Measurements from ENCODE around the gene PRKAG2. TPM values are rescaled to one million over a fixed set of nuclear protein-coding genes. Genes with fewer than 3 reads are reported as not detected.
"Not testable (repeated sequence)": the region's sequence is repeated elsewhere in the genome, so short reads cannot be mapped to it uniquely, and the experiment has no call there.

PRKAG2 gene
- total RNA-seq, 3 donors from 2014 or later = 32.3 to 56.6 (median 34.4) TPM

GRCh38 chr7:151831606-151832005 lies 45.3 kb downstream of the PRKAG2 start:
- Histone ChIP-seq H3K4me3 (no peak overlapping the region), H3K9me3 (no peaks in the 10 kb centered on the region), H3K4me1 (no peaks in the 10 kb centered on the region), H3K27ac (no peak overlapping the region), H3K27me3 (no peaks in the 10 kb centered on the region), H3K36me3 (no peaks in the 10 kb centered on the region)
- no peak for DNase-seq (ENCODE audit: low spot score in 2 of 2)
- intact Hi-C loops (cut with DNase I; ENCODE audit: low total_unique reads) = no loop called here
- TF ChIP-seq CTCF (IDR thresholded peaks at IDR 0.05) (no peak), POLR2AphosphoS5 (IDR thresholded peaks at IDR 0.05) (no peak), POLR2A (IDR thresholded peaks at IDR 0.05) (no peak)

DNA sequence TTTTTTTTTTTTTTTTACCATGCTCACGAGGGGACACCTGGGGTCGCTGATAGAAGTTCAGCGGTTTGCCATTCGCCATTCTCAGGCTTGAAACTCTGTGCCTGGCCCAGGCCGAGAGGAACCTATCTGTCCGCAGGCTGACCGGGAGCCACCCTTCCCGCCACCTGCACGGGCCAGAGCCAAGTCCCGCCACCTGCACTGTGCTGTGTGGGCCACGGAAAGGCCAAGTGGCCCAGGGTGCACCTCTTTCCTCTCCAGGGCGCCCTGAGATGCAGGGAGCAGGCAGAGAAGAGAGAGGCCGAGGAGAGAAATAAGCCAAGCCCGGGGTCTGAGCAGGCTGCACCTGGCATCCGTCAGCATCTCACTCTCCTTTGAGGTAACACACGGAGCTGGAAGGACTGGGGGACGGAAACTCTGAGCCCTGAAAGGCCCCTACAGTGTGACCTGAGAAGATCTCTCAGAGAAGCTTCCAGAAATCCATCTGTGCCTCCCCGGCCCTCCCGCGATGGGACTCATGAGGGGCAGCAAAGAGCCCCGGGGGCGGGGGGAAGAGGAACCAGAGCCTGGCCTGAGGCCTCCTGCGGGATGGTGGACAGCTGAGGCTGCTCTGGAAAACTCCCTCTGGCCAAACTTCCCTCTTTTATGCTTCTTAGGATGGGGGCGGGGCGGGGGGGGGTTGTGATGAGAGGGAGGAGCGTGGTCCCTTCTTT lies 46.6 kb downstream of the PRKAG2 start:
- H3K27ac ChIP-seq = no peak overlapping the region
- intact Hi-C loops (cut with DNase I; ENCODE audit: low total_unique reads) = no loop called here
- no peak for DNase-seq (ENCODE audit: low spot score in 2 of 2)
- H3K36me3 ChIP-seq = no peaks in the 10 kb centered on the region
- H3K4me3 ChIP-seq = no peak overlapping the region
- no peaks in the 10 kb centered on the region for H3K27me3 ChIP-seq
- TF ChIP-seq POLR2A (IDR thresholded peaks at IDR 0.05) (no peak), CTCF (IDR thresholded peaks at IDR 0.05) (no peak), POLR2AphosphoS5 (IDR thresholded peaks at IDR 0.05) (no peak)
- no peaks in the 10 kb centered on the region for H3K4me1 ChIP-seq
- H3K9me3 ChIP-seq = no peaks in the 10 kb centered on the region

GRCh38 chr7:151829707-151830106 lies 47.2 kb downstream of the PRKAG2 start:
- Histone ChIP-seq H3K9me3 (no peaks in the 10 kb centered on the region), H3K4me1 (no peaks in the 10 kb centered on the region), H3K4me3 (no peak overlapping the region), H3K27me3 (no peaks in the 10 kb centered on the region), H3K27ac (no peak overlapping the region), H3K36me3 (no peaks in the 10 kb centered on the region)
- no peak for DNase-seq (ENCODE audit: low spot score in 2 of 2)
- intact Hi-C loops (cut with DNase I; ENCODE audit: low total_unique reads) = no loop called here
- TF ChIP-seq CTCF (IDR thresholded peaks at IDR 0.05) = no peak

- Histone ChIP-seq H3K27ac (no peak overlapping the region), H3K9me3 (no peaks in the 10 kb centered on the region), H3K27me3 (no peaks in the 10 kb centered on the region), H3K4me1 (no peaks in the 10 kb centered on the region), H3K36me3 (no peaks in the 10 kb centered on the region), H3K4me3 (no peak overlapping the region)
- no peak for TF ChIP-seq POLR2A (IDR thresholded peaks at IDR 0.05)
- TF ChIP-seq CTCF (IDR thresholded peaks at IDR 0.05) = no peak
- TF ChIP-seq POLR2AphosphoS5 (IDR thresholded peaks at IDR 0.05) = no peak
- DNase-seq (ENCODE audit: low spot score in 2 of 2) = no peak
- intact Hi-C loops (cut with DNase I; ENCODE audit: low total_unique reads) = no loop called here
These were observed 49.3 kb downstream of the PRKAG2 start for GRCh38 chr7:151827620-151828019.

- H3K36me3 ChIP-seq; DNase-seq (ENCODE audit: low spot score in 2 of 2); H3K9me3 ChIP-seq; H3K4me3 ChIP-seq; H3K4me1 ChIP-seq; intact Hi-C loops (cut with DNase I; ENCODE audit: low total_unique reads); H3K27ac ChIP-seq; H3K27me3 ChIP-seq: not testable (repeated sequence)
These were observed 50.6 kb downstream of the PRKAG2 start for GRCh38 chr7:151826316-151826715.

- TF ChIP-seq CTCF (IDR thresholded peaks at IDR 0.05) (no peak), POLR2AphosphoS5 (IDR thresholded peaks at IDR 0.05) (no peak), POLR2A (IDR thresholded peaks at IDR 0.05) (no peak)
- no peak overlapping the region for H3K4me3 ChIP-seq
- no peak overlapping the region for H3K27ac ChIP-seq
- H3K4me1 ChIP-seq = no peaks in the 10 kb centered on the region
- DNase-seq (ENCODE audit: low spot score in 2 of 2) = no peak
- H3K36me3 ChIP-seq = no peaks in the 10 kb centered on the region
- no peaks in the 10 kb centered on the region for H3K9me3 ChIP-seq
- no peaks in the 10 kb centered on the region for H3K27me3 ChIP-seq
- intact Hi-C loops (cut with DNase I; ENCODE audit: low total_unique reads) = no loop called here
These were observed 51.2 kb downstream of the PRKAG2 start for GRCh38 chr7:151825721-151826120.

Measured in breast epithelium (tissue), 4 donors.